SU-DHL-6 (cell line): ENCODE data around the gene TPRA1.

Source experiments
- H2AFZ ChIP-seq: fragments of 200-600 bp; sonication (generic); 2 replicates; pipeline ENCODE4 v1.6.1; 2014; ENCODE audit warnings: low read depth, mild to moderate bottlenecking, moderate library complexity, mixed read lengths, antibody characterized with exemption, low read length; ENCODE audit not compliant: severe bottlenecking
- H3F3A ChIP-seq: fragments of 200-600 bp; shearing (Covaris generic); 2 replicates; pipeline ENCODE4 v1.6.0; 2016; ENCODE audit warnings: antibody characterized with exemption, mild to moderate bottlenecking; ENCODE audit not compliant: insufficient read depth
- H3K27ac ChIP-seq: fragments of 200-600 bp; sonication (generic); 2 replicates; pipeline ENCODE4 v1.5.1; 2016; ENCODE audit warnings: low read depth, mild to moderate bottlenecking, low read length, moderate library complexity, mixed read lengths
- H3K27me3 ChIP-seq: fragments of 200-600 bp; sonication (generic), shearing (Covaris generic); 2 replicates; pipeline ENCODE4 v1.6.0; 2014; ENCODE audit warnings: mild to moderate bottlenecking, low read length
- H3K36me3 ChIP-seq: fragments of 200-600 bp; sonication (generic); 2 replicates; pipeline ENCODE4 v1.6.1; 2014; ENCODE audit warnings: mild to moderate bottlenecking, low read length, mixed read lengths
- H3K4me2 ChIP-seq: fragments of 300-600, 200-600 bp; shearing (Covaris generic), sonication (generic); 2 replicates; pipeline ENCODE4 v1.6.0; 2014; ENCODE audit warnings: low read length, low read depth, mild to moderate bottlenecking; ENCODE audit not compliant: poor library complexity, severe bottlenecking
- H3K4me3 ChIP-seq: fragments of 200-600 bp; sonication (generic); 2 replicates; pipeline ENCODE4 v1.5.1; 2014; ENCODE audit warnings: antibody characterized with exemption, low read length, mild to moderate bottlenecking, mixed read lengths; ENCODE audit not compliant: insufficient read depth, poor library complexity, severe bottlenecking
- H3K79me2 ChIP-seq: fragments of 200-600 bp; sonication (generic); 2 replicates; pipeline ENCODE4 v1.6.1; 2014; ENCODE audit warnings: mild to moderate bottlenecking, low read length, moderate library complexity; ENCODE audit not compliant: insufficient read depth
- H3K9ac ChIP-seq: fragments of 200-600 bp; sonication (generic); 2 replicates; pipeline ENCODE4 v1.7.0; 2014; ENCODE audit warnings: mild to moderate bottlenecking, low read length
- H3K9me2 ChIP-seq: fragments of 200-600 bp; sonication (generic); replicated peaks from 2 replicates; pipeline ENCODE4 v1.6.1; 2014; ENCODE audit warnings: low read length; ENCODE audit not compliant: insufficient read depth
- H3K9me3 ChIP-seq: fragments of 200-600 bp; sonication (generic); 2 replicates; pipeline ENCODE4 v1.6.1; 2014; ENCODE audit warnings: low read length, mixed read lengths; ENCODE audit not compliant: insufficient read depth
- H4K20me1 ChIP-seq: fragments of 200-600 bp; sonication (generic); 2 replicates; pipeline ENCODE4 v1.6.1; 2014; ENCODE audit warnings: low read depth, mild to moderate bottlenecking, antibody characterized with exemption, low read length, moderate library complexity, mixed read lengths
- EZH2phosphoT487 ChIP-seq: fragments of 200-600 bp; sonication (generic), shearing (Covaris generic); conservative IDR thresholded peaks from 2 replicates; pipeline ENCODE4 v1.6.1; 2018; ENCODE audit warnings: mild to moderate bottlenecking, antibody characterized with exemption, low read length, moderate library complexity, mixed read lengths
- TF ChIP-seq, protein P1 (sequence below): fragments of 200-600 bp; sonication (generic); IDR thresholded peaks from one replicate; pipeline ENCODE4 v1.5.1; 2017; ENCODE audit warnings: antibody characterized with exemption, mild to moderate bottlenecking, low read length, moderate library complexity; ENCODE audit not compliant: insufficient read depth, poor library complexity, severe bottlenecking

The TPRA1 gene

DNA sequence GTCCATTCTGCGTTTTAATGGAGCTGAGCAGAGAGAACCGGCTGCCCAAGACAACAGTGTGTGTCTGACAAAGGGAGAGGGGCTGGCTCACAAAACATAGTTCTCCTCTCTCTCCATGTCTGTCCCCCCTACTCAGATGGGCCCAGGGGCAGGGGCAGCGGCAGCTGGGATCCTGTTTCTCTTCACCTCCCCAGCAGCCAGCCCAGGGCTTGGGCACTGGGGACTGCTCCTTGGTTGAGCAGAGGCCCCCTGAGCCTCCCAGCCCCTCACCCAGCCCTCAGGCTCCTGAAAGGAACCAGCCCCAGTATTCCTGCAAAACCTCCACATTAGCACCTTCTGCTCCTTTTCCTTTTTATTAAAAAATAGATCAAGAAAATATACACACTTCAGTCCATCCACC lies 17.8 kb downstream of the TPRA1 start:
- 0 out of 2 replicates have a peak, but pooled peaks cover 2% of the 10 kb centered on the region for H3K36me3 ChIP-seq
- no peaks in the 10 kb centered on the region for H3K9me2 ChIP-seq
- H3K79me2 ChIP-seq, result no peaks in the 10 kb centered on the region
- H3K4me2 ChIP-seq, result no peak overlapping the region
- peaks cover 3% of the 10 kb centered on the region; the same call in 1 of the 2 replicates for H4K20me1 ChIP-seq
- no peak overlapping the region for H3K9ac ChIP-seq
- no peaks in the 10 kb centered on the region for H3F3A ChIP-seq
- no peak overlapping the region for H3K27ac ChIP-seq
- TF ChIP-seq EZH2phosphoT487, result no peak
- TF ChIP-seq, protein P1, sequence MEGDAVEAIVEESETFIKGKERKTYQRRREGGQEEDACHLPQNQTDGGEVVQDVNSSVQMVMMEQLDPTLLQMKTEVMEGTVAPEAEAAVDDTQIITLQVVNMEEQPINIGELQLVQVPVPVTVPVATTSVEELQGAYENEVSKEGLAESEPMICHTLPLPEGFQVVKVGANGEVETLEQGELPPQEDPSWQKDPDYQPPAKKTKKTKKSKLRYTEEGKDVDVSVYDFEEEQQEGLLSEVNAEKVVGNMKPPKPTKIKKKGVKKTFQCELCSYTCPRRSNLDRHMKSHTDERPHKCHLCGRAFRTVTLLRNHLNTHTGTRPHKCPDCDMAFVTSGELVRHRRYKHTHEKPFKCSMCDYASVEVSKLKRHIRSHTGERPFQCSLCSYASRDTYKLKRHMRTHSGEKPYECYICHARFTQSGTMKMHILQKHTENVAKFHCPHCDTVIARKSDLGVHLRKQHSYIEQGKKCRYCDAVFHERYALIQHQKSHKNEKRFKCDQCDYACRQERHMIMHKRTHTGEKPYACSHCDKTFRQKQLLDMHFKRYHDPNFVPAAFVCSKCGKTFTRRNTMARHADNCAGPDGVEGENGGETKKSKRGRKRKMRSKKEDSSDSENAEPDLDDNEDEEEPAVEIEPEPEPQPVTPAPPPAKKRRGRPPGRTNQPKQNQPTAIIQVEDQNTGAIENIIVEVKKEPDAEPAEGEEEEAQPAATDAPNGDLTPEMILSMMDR, result no peak
- no peak overlapping the region for H3K4me3 ChIP-seq
- H2AFZ ChIP-seq, result no peak overlapping the region
- no peaks in the 10 kb centered on the region for H3K27me3 ChIP-seq
- H3K9me3 ChIP-seq, result no peaks in the 10 kb centered on the region

DNA sequence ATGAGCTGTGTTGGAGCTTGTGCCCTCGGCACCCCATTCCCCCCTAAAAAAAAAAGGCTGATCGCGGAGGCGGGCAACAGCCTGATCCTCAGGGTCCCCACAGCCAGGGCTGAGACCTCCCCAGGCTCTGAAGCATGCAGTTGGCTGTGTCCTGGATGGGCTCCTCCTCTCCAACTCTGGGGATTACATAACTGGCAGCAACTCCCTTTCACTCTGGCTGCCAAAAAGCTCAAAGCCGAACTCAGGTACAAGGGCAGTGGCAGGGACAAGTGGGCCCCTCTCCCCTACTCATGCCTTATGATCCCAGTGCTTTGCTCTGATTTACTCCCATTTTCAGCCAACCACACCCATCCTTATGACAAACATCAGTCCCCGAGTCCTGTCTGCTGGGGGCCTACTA lies 18.3 kb downstream of the TPRA1 start:
- Histone ChIP-seq H3K9me3 (no peaks in the 10 kb centered on the region), H3K79me2 (no peaks in the 10 kb centered on the region), H3K27me3 (no peaks in the 10 kb centered on the region), H3K4me2 (no peak overlapping the region), H3F3A (no peaks in the 10 kb centered on the region), H3K36me3 (0 out of 2 replicates have a peak, but pooled peaks cover 2% of the 10 kb centered on the region), H3K4me3 (no peak overlapping the region), H3K9ac (no peak overlapping the region), H3K27ac (no peak overlapping the region), H4K20me1 (peaks cover 3% of the 10 kb centered on the region; the same call in 1 of the 2 replicates), H3K9me2 (no peaks in the 10 kb centered on the region), H2AFZ (no peak overlapping the region)
- no peak for TF ChIP-seq EZH2phosphoT487
- TF ChIP-seq, protein P1, result no peak

DNA sequence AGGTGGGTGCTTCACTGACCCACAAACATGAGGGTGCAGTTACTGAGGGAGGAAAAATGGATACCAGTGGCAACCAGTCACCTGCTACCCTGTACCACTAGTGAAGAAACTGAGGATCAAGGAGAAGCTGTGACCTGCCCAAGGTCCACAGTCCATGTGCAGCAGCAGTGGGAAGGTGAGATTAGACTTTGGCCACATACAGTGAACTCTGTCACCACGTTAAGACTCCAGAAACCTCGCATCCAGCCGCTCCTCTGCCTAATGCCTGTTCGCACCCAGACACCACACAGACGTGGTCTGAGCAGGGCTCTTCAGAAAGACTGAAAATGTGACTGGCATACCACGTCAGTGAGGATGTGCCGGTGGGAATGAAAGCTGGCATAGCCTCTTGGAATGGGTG lies 20.0 kb downstream of the TPRA1 start:
- no peaks in the 10 kb centered on the region for H3K9me3 ChIP-seq
- no peak overlapping the region for H2AFZ ChIP-seq
- no peak overlapping the region for H3K27ac ChIP-seq
- 0 out of 2 replicates have a peak, but pooled peaks cover 2% of the 10 kb centered on the region for H3K36me3 ChIP-seq
- H3F3A ChIP-seq, result no peaks in the 10 kb centered on the region
- TF ChIP-seq, protein P1, result no peak
- TF ChIP-seq EZH2phosphoT487, result no peak
- no peaks in the 10 kb centered on the region for H3K79me2 ChIP-seq
- H3K4me3 ChIP-seq, result no peak overlapping the region
- no peak overlapping the region for H3K9ac ChIP-seq
- H3K4me2 ChIP-seq, result no peak overlapping the region
- H3K27me3 ChIP-seq, result no peaks in the 10 kb centered on the region
- H3K9me2 ChIP-seq, result no peaks in the 10 kb centered on the region
- peaks cover 3% of the 10 kb centered on the region; the same call in 1 of the 2 replicates for H4K20me1 ChIP-seq
